Natural killer cell (primary cell): ENCODE results near the gene FALEC. TPM values are rescaled to one million over a fixed set of nuclear protein-coding genes. Genes with fewer than 3 reads are reported as not detected.

Experiments
- ATAC-seq, 3 donors: fragments of 150-1000 bp in 2 of 3; fragments of 200-7000 bp in 1 of 3; cut with Tn5 transposase; 1 replicate in 1 of 3; 2 replicates in 2 of 3; pipeline ENCODE4 v1.10.0; 2021; ENCODE audit warnings: mild to moderate bottlenecking in 2 of 3, moderate library complexity in 2 of 3
- DNase-seq, 2 donors: peaks; one replicate each; pipeline versions ENCODE4 v3.0.0 to v3.0.0-alpha.2; 2013 to 2021; ENCODE audit warnings: mixed read lengths in 1 of 2
- H3K27ac ChIP-seq: one replicate; pipeline ENCODE4 v1.5.1; 2013; ENCODE audit warnings: mild to moderate bottlenecking, low read length
- H3K27me3 ChIP-seq: one replicate; pipeline ENCODE4 v1.6.1; 2013; ENCODE audit warnings: low read length; ENCODE audit not compliant: control insufficient read depth, insufficient read depth
- H3K36me3 ChIP-seq: one replicate; pipeline ENCODE4 v1.6.1; 2013; ENCODE audit warnings: low read length; ENCODE audit not compliant: control insufficient read depth, insufficient read depth
- H3K4me1 ChIP-seq: one replicate; pipeline ENCODE4 v1.6.1; 2013; ENCODE audit warnings: low read length; ENCODE audit not compliant: control insufficient read depth, insufficient read depth
- H3K4me3 ChIP-seq: one replicate; pipeline ENCODE4 v1.5.1; 2013; ENCODE audit warnings: low read length
- H3K9me3 ChIP-seq: one replicate; pipeline ENCODE4 v1.6.1; 2013; ENCODE audit warnings: low read length; ENCODE audit not compliant: control insufficient read depth, insufficient read depth
- H3K27ac Mint-ChIP-seq, 2 donors: one replicate each; pipeline ENCODE4 v1.8.0; 2022; ENCODE audit warnings: mild to moderate bottlenecking in 2 of 2, mixed read lengths in 2 of 2, moderate library complexity in 1 of 2
- H3K27me3 Mint-ChIP-seq, 2 donors: one replicate each; pipeline ENCODE4 v1.8.0; 2022; ENCODE audit warnings: low read depth in 2 of 2, mixed read lengths in 2 of 2
- H3K36me3 Mint-ChIP-seq: one replicate; pipeline ENCODE4 v1.8.0; 2022; ENCODE audit warnings: mixed read lengths
- H3K4me1 Mint-ChIP-seq, 2 donors: one replicate each; pipeline ENCODE4 v1.8.0; 2022; ENCODE audit warnings: mixed read lengths in 2 of 2
- H3K4me3 Mint-ChIP-seq: one replicate; pipeline ENCODE4 v1.8.0; 2022; ENCODE audit warnings: mild to moderate bottlenecking, moderate library complexity, mixed read lengths
- H3K9me3 Mint-ChIP-seq, 2 donors: one replicate each; pipeline ENCODE4 v1.8.0; 2022; ENCODE audit warnings: mixed read lengths in 2 of 2
- CTCF ChIP-seq: fragments of 200-600 bp; IDR thresholded peaks from one replicate; pipeline ENCODE4 v1.8.0; 2022; ENCODE audit warnings: antibody characterized with exemption
- WGBS: methylation state at CpG from one replicate; pipeline ENCODE4 v1.1.7; 2013; ENCODE audit warnings: missing lambda C conversion rate; ENCODE audit not compliant: insufficient coverage; 5-methylcytosine and 5-hydroxymethylcytosine counted together
- intact Hi-C: fragments of 100-400 bp; cut with micrococcal nuclease; formaldehyde crosslinking; loops from one replicate; pipeline ENCODE4 v1.14.2; 2022
- total RNA-seq, 4 donors: library from RNA; stranded (reverse); fragments of 120-200 nt in 1 of 4; gene quantifications; one replicate each; pipeline versions ENCODE4 v1.2.3 to v1.2.4, GENCODE V29; 2013 to 2022

FALEC gene
- total RNA-seq, 3 donors from 2014 or later (not counting 1 experiment from before 2014, with no cell fraction given) = not detected

DNA sequence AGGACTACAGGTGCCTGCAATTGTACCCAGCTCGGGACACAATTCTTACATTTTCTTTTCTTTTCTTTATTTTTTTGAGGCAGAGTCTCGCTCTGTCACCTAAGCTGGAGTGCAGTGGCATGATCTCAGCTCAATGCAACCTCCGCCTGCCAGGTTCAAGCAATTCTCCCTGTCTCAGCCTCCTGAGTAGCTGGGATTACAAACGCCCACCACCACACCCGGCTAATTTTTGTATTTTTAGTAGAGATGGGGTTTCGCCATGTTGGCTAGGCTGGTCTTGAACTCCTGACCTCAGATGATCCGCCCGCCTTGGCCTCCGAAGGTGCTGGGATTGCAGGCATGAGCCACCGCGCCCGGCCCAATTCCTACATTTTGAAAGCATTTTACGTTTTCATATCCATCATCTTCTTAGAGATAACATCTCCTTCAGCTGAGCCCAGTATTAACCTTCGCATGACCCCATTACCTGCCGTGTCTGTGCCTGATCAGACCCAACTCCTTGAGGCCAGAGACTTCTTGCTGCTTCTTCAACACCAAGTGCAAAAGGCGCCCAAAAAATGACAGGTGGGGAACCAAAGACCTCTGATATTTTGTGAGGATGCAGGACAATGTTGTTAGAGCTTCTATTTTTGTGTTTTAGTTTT, 30.9 kb downstream of the FALEC start:
- 91% methylated on average over 14 of the region's 16 CpGs for WGBS
- H3K27me3 Mint-ChIP-seq = peaks cover 0 to 15% of the 10 kb centered on the region in 2 donors
- no peaks in the 10 kb centered on the region for H3K9me3 Mint-ChIP-seq
- Histone ChIP-seq H3K27me3 (peaks cover 4% of the 10 kb centered on the region), H3K4me1 (peaks cover 24% of the 10 kb centered on the region), H3K36me3 (no peaks in the 10 kb centered on the region), H3K27ac (no peak overlapping the region), H3K9me3 (no peaks in the 10 kb centered on the region), H3K4me3 (no peak overlapping the region)
- peaks cover 4 to 14% of the 10 kb centered on the region in 2 donors for H3K4me1 Mint-ChIP-seq
- H3K4me3 Mint-ChIP-seq = peak overlapping the region; percentile 9
- intact Hi-C loops = no loop called here
- DNase-seq (no peak), ATAC-seq (no peak)
- H3K36me3 Mint-ChIP-seq = no peaks in the 10 kb centered on the region
- H3K27ac Mint-ChIP-seq = no peak overlapping the region
- no peak for TF ChIP-seq CTCF

- peaks cover 43% of the 10 kb centered on the region for H3K4me1 ChIP-seq
- no peak for TF ChIP-seq CTCF
- DNase-seq (no peak), ATAC-seq (no peak)
- 100% methylated on average over 1 of the region's 4 CpGs for WGBS
- H3K27ac Mint-ChIP-seq = no peak overlapping the region
- no peaks in the 10 kb centered on the region for H3K9me3 Mint-ChIP-seq
- peaks cover 0 to 15% of the 10 kb centered on the region in 2 donors for H3K27me3 Mint-ChIP-seq
- H3K27me3 ChIP-seq = peaks cover 4% of the 10 kb centered on the region
- no peaks in the 10 kb centered on the region for H3K36me3 ChIP-seq
- no peak overlapping the region for H3K4me3 ChIP-seq
- H3K4me3 Mint-ChIP-seq = peak overlapping the region; percentile 80
- no peak overlapping the region for H3K27ac ChIP-seq
- H3K4me1 Mint-ChIP-seq = peaks cover 4 to 27% of the 10 kb centered on the region in 2 donors
- H3K9me3 ChIP-seq = no peaks in the 10 kb centered on the region
- intact Hi-C loops = no loop called here
- H3K36me3 Mint-ChIP-seq = no peaks in the 10 kb centered on the region
Observed at GRCh38 chr1:150548324-150548631, 32.7 kb downstream of the FALEC start.

DNA sequence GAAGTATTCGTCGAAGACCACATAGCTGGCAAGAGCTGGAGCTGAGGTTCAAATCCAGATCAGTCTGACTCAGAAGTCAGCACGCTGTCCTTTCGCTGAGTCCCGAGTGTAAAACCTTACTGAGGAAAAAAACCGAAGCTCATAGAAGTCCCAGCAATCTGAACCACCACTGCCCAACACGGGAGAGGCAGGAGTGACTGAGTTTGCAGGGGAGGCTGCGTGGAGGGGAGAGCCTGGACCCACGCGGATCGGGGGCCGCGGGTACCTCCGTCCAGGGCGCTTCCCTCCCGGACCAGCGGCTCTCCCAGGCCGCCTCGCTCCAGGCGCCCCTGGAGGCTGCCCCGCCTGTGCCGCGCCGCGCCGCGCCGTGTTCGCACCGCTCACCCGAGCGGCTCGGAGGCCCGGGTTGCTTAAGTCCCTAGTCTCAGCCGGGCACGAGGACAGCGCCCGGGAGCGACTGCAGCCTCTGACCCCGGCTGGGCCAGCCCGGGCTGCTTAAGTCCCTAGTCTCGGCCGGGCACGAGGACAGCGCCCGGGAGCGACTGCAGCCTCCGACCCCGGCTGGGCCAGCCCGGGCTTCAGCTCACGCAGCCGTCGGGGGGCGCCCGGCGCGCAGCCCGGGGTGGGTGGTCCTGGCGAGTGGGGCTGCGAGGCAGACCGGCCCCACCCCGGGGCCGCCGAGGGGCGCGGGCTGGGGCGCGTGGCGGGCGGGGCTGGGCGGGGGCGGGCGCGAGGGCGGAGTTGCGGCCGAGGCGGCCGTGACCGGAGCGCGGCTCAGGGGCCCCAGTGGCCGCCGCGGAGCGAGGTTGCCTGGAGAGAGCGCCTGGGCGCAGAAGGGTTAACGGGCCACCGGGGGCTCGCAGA, 33.3 kb downstream of the FALEC start, which contains the start of gene ADAMTSL4:
ADAMTSL4 (plus strand) TSS at position 777 of the 864 bp plus-strand sequence. CDS start 2,881 bp downstream, outside the sequence.
- Mint-ChIP-seq H3K9me3 (no peaks in the 10 kb centered on the region), H3K4me1 (peaks cover 4 to 27% of the 10 kb centered on the region in 2 donors), H3K27ac (peak within 1 kb of the TSS in 1 of 2 donors; percentile 58), H3K36me3 (no peaks in the 10 kb centered on the region), H3K4me3 (peak within 1 kb of the TSS; percentile 84), H3K27me3 (peaks cover 0 to 15% of the 10 kb centered on the region in 2 donors)
- peak within 1 kb of the TSS; percentile 28 for H3K4me3 ChIP-seq
- H3K27me3 ChIP-seq = peaks cover 4% of the 10 kb centered on the region
- H3K4me1 ChIP-seq = peaks cover 43% of the 10 kb centered on the region
- no peak within 1 kb of the TSS for H3K27ac ChIP-seq
- intact Hi-C loops = no loop called here
- no peaks in the 10 kb centered on the region for H3K9me3 ChIP-seq
- under 1% methylated on average over 91 of the region's 91 CpGs for WGBS
- ATAC-seq (peak; percentile 73 to 78 (median 75)), DNase-seq (peak; percentile 41 to 59)
- TF ChIP-seq CTCF = no peak
- no peaks in the 10 kb centered on the region for H3K36me3 ChIP-seq
